Mucosa of gallbladder (tissue), 1 donor: ENCODE data around the gene CDH4. TPM values are rescaled to one million over a fixed set of nuclear protein-coding genes. Genes with fewer than 3 reads are reported as not detected.
"Not testable (repeated sequence)": the region's sequence is repeated elsewhere in the genome, so short reads cannot be mapped to it uniquely, and the experiment has no call there.

Source experiments
- DNase-seq: peaks from one replicate; pipeline ENCODE4 v3.0.0-alpha.2; 2020; ENCODE audit warnings: low spot score
- total RNA-seq: library from RNA; stranded (reverse); gene quantifications from one replicate; pipeline ENCODE4 v1.2.1, GENCODE V29; 2021
- donor health status: DM: no; HTN: no; CAD: no.

Gene CDH4
- total RNA-seq, 1 donor from 2014 or later, result 3.5 TPM

DNA sequence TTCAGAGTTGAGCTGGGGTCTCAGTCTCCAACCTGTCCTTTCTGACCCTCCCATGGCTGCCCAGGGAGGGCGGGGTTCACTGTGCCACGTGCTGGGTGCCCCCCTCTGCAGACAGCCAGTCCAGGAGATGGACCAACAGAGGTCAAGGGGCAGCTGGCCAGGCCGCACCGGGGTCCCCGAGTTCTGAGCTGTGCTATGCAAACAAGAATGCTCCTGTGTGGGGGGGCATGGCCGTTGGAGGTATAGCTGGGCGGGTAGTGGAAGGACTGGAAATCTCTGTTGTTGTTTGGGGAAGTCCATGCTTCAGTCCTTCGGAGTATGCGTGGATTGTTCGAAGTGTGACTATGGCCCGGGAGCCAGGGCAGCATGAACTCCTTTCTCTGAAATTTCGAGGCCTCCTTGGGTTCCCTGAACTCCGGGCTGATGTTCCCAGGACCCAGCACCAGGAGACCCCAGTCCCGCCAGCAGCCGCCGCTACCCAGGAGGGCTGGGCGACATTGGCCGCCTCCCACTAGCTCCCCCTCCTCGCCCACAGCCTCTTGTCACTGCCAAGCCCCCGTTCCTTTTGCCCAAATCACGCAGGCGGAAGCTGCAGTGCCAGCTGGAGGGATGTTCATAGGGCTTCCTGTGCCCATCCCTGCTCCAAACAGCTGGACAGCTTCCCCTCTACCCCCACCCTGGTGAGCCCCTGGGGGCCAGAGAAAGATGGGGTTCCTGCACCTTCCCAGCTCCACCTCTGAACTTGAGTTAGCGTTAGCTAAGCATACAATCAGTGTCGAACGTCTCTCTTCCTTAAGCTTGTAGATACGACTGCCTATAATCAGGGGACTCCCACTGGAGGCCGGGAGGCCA lies 687.0 kb downstream of the CDH4 start:
- no peak for DNase-seq

DNA sequence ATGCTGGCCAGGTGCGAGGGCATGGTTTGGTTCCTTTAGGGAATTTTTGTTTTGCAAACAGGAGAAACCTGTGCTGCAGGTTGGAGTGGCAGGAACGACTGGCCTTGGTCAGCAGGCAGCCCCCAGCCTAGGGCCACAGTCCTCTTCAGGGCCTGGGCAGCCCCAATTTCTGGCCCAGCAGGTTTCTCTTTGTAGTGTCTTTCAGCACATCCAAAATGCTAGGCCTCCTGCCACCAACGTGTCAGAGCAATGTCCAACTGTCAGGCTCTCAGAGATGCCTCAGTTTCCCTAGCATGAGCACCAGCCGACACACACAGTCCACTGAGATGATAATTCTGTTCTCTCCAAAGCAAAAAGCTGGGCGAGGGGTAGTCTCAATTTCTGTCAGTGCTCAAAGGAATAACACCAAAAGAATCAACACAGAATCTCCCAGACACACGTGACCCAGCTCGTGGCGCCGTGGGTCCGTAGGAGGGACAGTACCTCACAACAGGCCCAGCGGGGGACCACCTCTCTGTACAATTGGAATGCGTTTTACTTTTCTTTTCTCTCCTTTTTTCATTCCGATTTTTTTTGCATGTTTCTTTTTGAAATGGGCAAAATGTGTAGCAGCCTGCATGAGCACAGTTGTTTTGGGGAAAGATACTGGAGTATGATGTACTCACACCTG lies 687.8 kb downstream of the CDH4 start:
- no peak for DNase-seq

GRCh38 chr20:61940491-61940890 lies 688.4 kb downstream of the CDH4 start:
- no peak for DNase-seq

DNA sequence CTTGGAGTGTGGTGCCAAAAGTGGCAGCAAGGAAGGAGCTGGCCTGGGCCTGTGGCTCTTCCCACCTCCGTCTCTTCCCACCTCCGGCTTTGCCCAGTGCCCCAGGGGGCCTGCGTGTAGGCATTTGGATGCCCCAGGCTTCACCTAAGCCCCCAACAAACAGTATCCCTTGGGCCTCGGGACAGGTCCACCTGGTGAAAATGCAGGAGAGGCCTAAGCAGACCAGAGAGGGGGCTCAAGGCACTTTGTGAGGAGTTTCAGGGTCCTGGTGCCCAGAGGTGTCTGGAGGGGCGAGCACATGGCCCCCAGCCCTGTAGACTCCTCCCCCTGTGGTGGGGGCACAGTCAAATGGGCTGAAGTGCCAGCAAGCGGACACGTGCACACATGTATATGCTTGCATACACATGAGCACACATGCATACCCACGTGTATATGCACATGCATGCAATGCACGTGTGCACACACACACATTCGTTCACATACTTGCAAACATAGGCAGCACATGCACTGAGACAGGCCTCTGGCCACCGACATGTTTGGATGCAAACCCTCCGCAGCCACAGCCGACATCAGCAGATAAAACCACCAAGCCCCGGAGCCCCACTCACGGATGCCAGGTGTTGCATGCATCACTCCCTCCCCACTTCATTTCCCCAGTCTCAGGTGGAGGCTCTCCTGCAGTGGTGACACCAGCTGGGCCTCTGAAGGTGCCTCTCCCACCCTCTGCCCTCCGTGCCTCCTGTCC lies 689.1 kb downstream of the CDH4 start:
- no peak for DNase-seq

- DNase-seq, result no peak
Observed at GRCh38 chr20:61941721-61942405, 689.8 kb downstream of the CDH4 start.

DNA sequence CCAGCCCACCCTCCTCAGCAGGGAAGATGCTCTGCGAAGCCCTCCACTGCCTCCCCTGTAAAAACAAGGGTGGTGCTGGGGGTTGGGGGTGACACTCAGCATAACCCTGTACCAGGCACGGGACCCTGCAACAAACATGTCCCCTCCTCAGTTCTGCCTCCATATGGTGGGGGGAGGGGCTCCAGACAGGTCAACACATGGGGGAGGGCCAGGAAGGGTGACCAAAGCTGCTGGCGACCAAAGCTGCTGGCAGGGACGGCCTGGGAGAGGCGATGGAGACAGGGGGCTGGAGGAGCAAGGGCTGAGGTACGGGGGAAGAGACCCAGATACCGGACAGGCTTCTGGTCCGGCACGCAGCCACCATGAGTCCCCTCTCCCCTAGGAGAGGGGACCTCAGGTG lies 690.5 kb downstream of the CDH4 start:
- DNase-seq, result no peak

- DNase-seq, result not testable (repeated sequence)
Observed at GRCh38 chr20:61944967-61945366, 692.9 kb downstream of the CDH4 start.

DNA sequence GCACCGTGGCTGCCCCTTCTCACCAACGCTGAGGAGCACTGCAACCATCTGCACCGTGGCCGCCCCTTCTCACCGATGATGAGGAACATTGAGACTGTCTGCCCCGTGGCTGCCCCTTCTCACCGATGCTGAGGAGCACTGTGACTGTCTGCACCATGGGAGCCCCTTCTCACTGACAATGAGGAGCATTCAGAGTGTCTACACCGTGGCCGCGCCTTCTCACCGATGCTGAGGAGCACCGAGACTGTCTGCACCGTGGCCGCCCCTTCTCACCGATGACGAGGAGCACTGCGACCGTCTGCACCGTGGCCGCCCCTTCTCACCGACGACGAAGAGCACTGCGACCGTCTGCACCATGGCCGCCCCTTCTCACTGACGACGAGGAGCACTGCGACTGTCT lies 693.4 kb downstream of the CDH4 start:
- DNase-seq, result not testable (repeated sequence)

GRCh38 chr20:61948056-61948455 lies 696.0 kb downstream of the CDH4 start:
- not testable (repeated sequence) for DNase-seq

- no peak for DNase-seq
Observed at GRCh38 chr20:61948586-61949362, 696.7 kb downstream of the CDH4 start.

DNA sequence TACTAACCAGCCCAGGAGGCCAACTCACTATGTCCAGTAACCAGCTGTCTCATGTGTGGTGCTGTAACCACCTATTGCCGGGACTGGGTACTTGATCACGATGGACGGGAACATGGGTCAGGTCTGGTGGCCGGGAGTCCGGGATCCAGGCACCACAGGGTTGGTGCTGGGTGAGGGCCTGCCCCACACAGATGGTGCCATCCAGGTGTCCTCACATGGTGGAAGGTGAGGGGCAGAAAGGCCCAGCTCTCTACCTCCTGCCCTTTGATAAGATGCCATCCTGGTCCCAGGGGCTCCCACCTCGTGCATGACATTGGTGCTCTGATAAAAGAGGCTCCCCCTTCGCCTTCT lies 697.3 kb downstream of the CDH4 start:
- DNase-seq, result no peak

- DNase-seq, result no peak
Observed at GRCh38 chr20:61949714-61950640, 697.9 kb downstream of the CDH4 start.

DNA sequence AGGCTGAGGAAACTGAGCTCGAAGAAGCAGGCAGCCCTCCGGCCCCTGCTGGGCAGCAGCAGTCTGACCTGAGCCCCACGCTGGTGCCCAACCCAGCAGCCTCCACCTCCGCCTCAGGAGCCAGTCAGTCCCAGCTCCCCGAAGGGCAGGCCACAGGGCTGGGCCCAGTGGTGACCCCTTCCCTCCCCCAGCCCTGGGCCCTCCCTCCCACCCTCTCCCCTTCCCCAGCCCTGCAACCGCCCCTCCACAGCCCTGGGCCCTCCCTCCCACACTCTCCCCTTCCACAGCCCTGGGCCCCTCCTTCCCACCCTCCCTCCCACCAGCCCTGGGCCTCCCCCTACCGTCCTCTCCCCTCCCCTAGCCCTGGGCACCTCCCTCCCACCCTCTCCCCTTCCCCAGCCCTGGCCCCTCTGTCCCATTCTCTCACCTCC lies 698.6 kb downstream of the CDH4 start:
- no peak for DNase-seq

GRCh38 chr20:61951695-61952533 lies 699.9 kb downstream of the CDH4 start:
- no peak for DNase-seq

DNA sequence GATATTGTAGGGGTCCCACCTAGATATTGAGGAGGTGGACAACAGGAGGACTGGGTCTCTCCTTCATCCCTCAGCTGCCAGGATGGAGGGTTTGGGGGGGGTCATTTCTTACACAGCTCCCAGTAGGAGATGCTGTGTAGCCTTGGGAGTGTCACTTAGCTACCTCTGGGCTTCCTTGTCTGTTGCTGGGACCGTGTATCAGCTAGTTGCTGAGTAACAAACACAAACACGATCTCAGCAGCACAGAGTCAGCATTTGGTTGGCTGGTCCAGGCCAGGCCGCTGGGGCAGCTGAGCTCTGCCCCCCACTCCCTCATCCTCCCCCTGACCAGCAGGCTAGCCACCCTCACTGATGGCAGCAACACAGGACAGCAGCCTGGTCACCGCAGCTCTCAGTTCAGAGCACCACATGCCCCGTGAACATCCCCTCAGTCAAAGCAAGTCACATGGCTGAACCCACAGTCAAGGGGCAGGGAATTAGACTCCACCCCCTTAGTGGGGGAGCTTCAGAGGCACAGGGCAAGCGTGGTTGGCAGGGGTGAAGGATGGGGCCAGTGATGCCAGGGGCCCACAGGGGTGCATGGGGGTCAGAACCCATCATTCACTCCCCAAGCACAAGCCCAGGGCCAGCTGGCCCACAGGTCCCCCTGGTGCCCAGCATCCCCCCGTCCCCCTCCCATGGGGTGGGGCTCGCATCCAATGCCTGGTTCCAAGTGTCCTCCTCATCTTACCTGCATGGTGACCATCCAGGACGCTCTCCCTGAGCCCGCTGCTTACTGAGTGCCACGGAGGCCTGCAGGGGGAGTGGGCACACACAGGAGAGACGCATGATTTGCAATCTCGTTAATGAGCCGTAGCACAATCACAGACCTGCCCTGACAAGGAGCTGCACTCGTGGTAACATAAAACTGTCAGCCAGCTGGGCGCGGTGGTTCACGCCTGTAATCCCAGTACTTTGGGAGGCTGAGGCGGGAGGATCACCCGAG lies 701.3 kb downstream of the CDH4 start:
- DNase-seq, result no peak

DNA sequence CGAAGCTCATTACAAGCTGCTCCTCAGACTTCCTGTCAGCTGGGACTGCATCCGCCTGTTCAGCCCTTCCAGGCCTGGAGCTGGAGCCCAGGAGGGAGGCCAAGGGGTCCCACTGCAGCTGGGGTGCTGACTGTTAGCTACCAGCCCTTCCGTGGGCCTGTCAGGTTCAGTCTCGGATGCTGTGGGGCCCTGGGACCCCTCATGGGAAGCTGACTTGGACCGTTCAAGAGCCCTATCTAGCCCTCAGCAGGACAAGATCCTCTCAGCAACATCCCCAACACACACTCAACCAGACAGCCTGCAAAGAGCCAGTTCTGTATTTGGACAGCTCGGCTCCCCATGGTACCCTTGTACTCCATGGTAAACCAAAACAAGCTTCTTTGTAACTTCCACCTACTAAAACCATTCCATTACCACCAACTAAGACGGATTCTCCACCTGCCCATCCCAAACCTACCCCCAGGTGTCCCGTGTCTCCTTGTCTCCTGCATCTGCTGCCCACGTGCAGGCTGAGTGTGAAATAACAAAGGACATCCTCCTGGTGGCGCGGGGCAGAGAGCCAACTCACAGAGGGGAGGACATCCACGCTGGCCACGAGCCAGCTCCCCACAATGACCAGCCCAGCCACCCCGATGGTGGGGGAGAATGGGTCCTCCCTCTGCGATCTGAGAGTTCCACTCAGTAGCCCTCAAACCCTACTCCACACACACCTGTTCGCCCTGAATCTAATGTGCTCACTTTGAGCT lies 702.4 kb downstream of the CDH4 start:
- DNase-seq, result no peak
